Activated CD4-positive, alpha-beta T cell treated with anti-CD3 and anti-CD28 coated beads, Interleukin-2, Interleukin-4, amounts not matched to agents 100 ng/mL and 50 ng/mL, durations not matched to agents 16 hours and 8 hours (primary cell): Measurements from ENCODE around the gene GPANK1.

Source experiments
- DNase-seq: peaks from one replicate; pipeline ENCODE4 v3.0.0-alpha.2; 2020; ENCODE audit warnings: low spot score

The GPANK1 gene

GRCh38 chr6:31691078-31691463, 26.3 kb upstream of the GPANK1 start:
- no peak for DNase-seq

GRCh38 chr6:31690231-31691077, 25.7 kb upstream of the GPANK1 start:
- DNase-seq = no peak

DNA sequence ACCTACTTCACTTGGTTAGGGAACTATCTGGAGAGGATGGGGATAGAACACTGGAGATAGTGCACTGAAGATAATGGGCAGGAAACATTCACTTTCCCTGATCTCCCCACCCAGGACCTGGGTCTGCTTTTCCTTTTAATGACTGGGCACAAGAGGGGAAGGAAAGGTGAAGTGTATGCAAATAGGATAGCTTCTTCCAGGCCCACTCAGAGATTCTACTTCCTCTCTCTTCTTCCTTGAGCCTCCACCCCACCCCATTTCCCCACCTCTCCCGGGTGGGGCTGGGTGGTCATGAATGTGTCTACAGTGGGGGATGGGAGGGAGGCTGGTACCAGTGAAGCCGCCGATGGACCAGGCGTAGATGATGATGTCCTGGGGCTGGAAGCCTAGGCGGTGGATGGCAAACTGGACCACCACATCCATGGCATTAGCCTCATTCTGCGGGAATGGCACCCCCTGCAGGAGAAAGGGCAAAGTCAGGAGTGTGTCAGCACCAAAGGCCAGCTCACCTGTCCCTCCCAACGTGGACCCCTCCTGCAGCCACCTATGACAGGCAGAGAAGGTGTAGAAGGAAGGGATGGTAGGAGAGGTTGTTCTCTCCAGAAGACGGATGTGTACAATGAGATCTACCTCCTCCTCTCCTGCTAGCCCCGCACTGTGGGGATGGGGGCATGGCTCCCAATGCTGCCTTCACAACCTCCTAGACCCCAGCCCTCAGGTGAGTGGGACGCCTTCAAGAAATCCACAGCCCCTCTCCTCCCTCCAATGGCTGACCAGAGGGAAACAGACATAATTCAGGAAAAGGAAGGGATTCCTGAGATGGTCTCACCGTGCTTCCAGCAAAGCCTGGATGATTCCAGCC, 24.7 kb upstream of the GPANK1 start:
- DNase-seq = no peak

GRCh38 chr6:31687860-31688693, 23.3 kb upstream of the GPANK1 start:
- no peak for DNase-seq

DNA sequence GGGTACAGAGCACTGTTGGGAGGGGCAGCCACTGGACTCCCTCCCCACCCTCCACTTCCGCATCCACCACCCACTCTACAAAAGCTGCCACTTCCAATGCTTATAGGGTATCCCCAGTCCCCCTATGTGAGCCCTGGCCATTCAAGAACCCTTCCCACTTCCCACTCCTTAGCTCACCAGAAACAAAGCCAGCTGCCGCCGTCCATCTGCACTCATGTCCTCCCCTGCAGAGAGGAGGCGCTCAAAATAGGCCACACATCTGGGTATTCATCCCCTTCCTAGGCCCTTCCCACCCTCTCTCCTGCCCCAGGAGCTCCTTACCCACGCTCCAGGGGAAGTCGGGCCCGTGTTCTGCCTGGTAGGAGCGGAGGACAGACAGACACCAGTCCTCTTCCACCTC, 22.5 kb upstream of the GPANK1 start:
- DNase-seq = no peak

- DNase-seq = no peak
Measured at GRCh38 chr6:31686483-31686882, 21.7 kb upstream of the GPANK1 start.

DNA sequence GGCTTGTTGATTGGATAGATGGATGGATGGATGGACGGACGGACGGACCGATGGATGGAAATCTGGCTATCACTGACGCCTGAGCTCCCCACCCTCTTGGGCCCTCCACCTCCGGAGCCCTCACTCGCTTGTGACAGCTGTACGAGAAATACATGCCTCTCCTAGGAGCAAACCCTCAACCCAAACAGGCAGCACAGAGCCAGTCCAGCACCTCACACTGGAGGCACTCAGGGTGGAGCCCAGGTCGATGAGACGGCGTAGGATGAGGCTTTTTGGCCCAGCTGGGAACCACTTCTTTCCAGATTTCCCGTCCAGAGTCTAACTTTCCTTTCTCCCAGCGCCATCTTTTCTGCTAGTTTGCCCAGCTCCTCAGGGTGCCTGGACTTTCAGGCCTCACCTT, 18.8 kb upstream of the GPANK1 start:
- DNase-seq = no peak

- DNase-seq = no peak
Measured at GRCh38 chr6:31681135-31681671, 16.4 kb upstream of the GPANK1 start.

GRCh38 chr6:31680226-31681134, 15.7 kb upstream of the GPANK1 start, which contains the start of gene LY6G5C:
Gene LY6G5C, minus strand, starts transcription at chr6:31681067. Its CDS starts 694 bp downstream, at chr6:31680373.
- peak; percentile 78 for DNase-seq

GRCh38 chr6:31677955-31678354, 13.2 kb upstream of the GPANK1 start:
- DNase-seq = no peak

GRCh38 chr6:31676904-31677303, 12.1 kb upstream of the GPANK1 start:
- DNase-seq = no peak

DNA sequence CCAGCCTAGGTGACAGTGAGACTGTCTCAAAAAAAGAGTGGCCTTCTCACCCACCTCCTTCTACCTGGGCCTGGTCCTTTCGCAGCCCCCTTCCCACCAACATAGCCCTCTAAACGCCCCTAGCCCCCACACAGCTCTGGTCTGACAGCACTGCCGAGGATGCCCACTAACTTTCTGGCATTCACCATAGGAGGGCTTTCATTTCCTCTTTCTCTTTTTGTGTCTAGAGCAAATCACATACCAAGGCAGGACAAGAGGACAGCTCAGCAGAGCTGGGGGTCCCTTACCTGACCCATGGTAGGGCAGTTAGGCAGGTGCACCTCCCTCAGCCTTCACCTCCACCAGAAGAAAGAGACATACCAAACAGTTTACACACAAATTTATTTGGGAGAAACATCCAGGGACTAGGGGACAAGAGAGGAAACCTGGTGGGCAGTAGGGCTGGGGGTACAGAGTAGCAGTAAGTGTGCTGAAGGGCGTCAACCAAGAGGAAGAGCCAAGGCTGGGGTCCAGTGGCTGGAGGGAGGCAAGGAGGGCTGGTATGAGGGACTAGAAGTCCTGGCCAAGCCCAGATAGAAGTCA, 11.6 kb upstream of the GPANK1 start:
- DNase-seq = no peak

- no peak for DNase-seq
Measured at GRCh38 chr6:31669676-31670075, 4.9 kb upstream of the GPANK1 start, which contains the start of gene LY6G5B. Gene LY6G5B, plus strand, starts transcription at chr6:31669976. Its CDS starts 975 bp downstream, at chr6:31670951.

DNA sequence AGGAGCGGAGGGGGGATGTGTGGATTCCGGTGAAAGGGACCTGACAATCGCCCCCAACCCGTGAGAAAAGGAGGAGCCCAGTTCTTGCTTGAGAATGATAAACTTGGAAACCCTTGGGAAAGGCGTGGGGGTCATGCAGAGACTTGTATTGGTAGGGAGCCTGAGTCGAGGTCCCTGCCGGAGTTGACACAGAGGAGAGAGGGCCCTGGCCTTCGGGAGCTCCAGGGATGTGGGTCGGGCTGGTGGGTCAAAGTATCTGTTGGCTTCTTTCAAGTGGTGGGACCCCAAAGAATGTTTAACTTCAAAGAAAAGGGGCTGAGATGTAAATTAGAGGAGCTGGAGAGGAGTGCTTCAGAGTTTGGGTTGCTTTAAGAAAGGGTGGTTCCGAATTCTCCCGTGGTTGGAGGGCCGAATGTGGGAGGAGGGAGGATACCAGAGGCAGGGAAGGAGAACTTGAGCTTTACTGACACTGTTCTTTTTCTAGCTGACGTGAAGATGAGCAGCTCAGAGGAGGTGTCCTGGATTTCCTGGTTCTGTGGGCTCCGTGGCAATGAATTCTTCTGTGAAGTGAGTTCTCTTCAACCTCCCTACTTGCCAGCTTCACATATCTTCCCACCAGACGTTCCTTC, 1.7 kb upstream of the GPANK1 start:
- no peak for DNase-seq

GRCh38 chr6:31665501-31666336, 922 bp upstream of the GPANK1 start, which contains the start of gene CSNK2B:
Gene CSNK2B, plus strand, starts transcription at chr6:31666080. Its CDS starts 752 bp downstream, at chr6:31666832.
- DNase-seq = peak; percentile 99

- DNase-seq = no peak
Measured at GRCh38 chr6:31663961-31664789, 622 bp downstream of the GPANK1 start.

DNA sequence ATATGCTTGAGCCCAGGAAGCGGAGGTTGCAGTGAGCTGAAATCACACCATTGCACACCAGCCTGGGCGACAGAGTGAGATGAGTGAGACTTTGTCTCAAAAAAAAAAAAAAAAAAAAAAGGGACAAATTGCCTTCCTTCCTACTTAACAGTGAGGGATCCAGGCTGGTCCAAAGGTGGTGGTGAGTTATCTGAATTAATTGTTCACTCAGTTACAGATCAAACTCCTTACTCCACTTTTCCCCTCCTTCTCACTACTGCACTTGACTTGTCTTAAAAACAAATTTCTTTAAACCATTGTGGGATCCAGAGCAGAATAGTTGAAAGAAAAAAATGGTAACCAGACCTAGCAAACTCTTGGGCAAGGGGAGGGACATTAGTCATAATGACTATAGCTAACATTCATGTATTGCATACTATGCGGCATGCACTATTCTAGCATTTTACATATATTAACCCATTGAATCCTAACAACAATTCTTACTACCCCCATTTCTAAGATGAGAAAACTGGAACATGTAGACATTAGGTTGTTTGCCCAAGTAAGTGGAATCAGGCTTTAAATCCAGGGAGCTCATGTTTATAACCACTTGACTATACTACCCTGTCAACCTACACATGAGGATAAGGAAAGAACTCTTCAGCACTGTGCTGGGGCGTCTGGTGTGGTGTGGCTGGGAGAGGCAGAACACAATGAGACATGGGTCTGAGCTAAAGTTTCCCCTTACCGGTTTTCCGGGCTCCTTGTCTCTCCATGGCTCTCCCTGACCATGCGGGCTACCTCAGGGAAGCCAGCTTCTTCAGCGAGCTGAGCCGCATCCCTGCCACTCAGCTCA, 1.5 kb downstream of the GPANK1 start:
- no peak for DNase-seq
